SK-N-SH (cell line): ENCODE data around the gene RFX1.

ENCODE experiments used
- CHD2 ChIP-seq: fragments of 150-350 bp; IDR thresholded peaks from 2 replicates; pipeline ENCODE4 v1.6.1; 2018; ENCODE audit warnings: low read length; ENCODE audit not compliant: partially characterized antibody
- EP300 ChIP-seq, 2 experiments: IDR thresholded peaks; 2 replicates each; pipeline versions ENCODE4 v1.4.0 to v1.6.1; 2012; ENCODE audit warnings: borderline replicate concordance in 1 of 2, low read depth in 1 of 2, low read length in 1 of 2
- FOXJ3 ChIP-seq: sonication (generic); formaldehyde crosslinking; IDR thresholded peaks from 2 replicates; pipeline ENCODE4 v1.5.1; 2020; ENCODE audit warnings: mild to moderate bottlenecking, missing genetic modification reagents
- GABPA ChIP-seq: IDR thresholded peaks from 2 replicates; pipeline ENCODE4 v1.4.0; 2012; ENCODE audit warnings: low read depth, mild to moderate bottlenecking
- NFIC ChIP-seq: IDR thresholded peaks from 2 replicates; pipeline ENCODE4 v1.4.0; 2012; ENCODE audit warnings: borderline replicate concordance
- RAD21 ChIP-seq: IDR thresholded peaks from 2 replicates; pipeline ENCODE4 v1.6.1; 2012; ENCODE audit warnings: mild to moderate bottlenecking, low read length
- RCOR1 ChIP-seq: fragments of 150-350 bp; IDR thresholded peaks from 2 replicates; pipeline ENCODE4 v1.6.1; 2017; ENCODE audit warnings: antibody characterized with exemption, low read length
- RFX5 ChIP-seq: IDR thresholded peaks from 2 replicates; pipeline ENCODE4 v1.6.1; 2012; ENCODE audit warnings: mild to moderate bottlenecking, improper control_type of control experiment, low read length
- SIN3A ChIP-seq: IDR thresholded peaks from 2 replicates; pipeline ENCODE4 v1.6.1; 2012; ENCODE audit warnings: low read depth, mild to moderate bottlenecking, low read length, moderate library complexity, borderline replicate concordance
- USF2 ChIP-seq: fragments of 150-350 bp; IDR thresholded peaks from 2 replicates; pipeline ENCODE4 v1.6.1; 2017; ENCODE audit warnings: antibody characterized with exemption, low read length, low read depth, borderline replicate concordance
- YY1 ChIP-seq: IDR thresholded peaks from 2 replicates; pipeline ENCODE4 v1.4.0; 2012; ENCODE audit warnings: low read depth, mild to moderate bottlenecking
- TF ChIP-seq, protein P1 (sequence below): fragments of 200-600 bp; sonication (generic); IDR thresholded peaks from 2 replicates; pipeline ENCODE4 v1.6.1; 2017; ENCODE audit warnings: antibody characterized with exemption, mild to moderate bottlenecking, moderate library complexity

DNA sequence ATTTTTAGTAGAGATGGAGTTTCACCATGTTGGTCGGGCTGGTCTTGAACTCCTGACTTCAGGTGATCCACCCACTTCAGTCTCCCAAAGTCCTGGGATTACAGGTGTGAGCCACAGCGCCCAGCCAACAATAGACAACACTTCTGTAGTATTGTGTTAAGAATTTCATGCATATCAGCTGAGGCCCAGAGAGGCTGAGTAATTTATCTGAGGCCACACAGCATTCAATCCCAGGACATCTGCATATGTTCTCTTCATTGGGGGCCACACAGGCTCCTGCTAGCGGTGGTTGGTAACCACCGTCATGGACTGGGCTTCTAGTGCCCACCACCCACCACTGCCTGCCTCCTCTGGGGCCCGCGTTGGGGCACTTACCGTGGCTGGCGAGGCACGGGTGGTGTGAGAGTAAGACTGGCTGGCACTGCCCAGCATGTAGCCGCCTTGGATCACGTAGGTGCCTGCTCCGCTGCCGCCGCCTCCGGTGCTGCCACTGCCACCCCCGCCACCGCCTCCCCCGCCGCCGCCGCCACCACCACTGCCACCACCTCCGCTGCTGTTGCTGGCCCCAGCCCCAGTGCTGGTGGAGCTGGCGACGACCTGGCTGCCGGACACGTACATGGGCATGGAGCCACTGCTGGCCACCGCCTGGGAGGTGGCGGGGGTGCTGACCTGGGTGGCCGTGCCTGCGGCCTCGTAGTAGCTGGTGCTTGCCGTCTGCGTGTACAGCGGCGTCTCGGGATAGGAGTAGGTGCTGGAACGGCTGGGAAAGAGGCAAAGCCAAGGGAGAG lies 33.6 kb downstream of the RFX1 start:
- TF ChIP-seq RFX5: no peak
- no peak for TF ChIP-seq SIN3A
- no peak for TF ChIP-seq EP300 (IDR thresholded peaks at IDR 0.05; ENCODE audit: borderline replicate concordance in 1 of 2, low read depth in 1 of 2, low read length in 1 of 2)
- TF ChIP-seq NFIC: no peak
- no peak for TF ChIP-seq USF2
- no peak for TF ChIP-seq FOXJ3
- TF ChIP-seq, protein P1, sequence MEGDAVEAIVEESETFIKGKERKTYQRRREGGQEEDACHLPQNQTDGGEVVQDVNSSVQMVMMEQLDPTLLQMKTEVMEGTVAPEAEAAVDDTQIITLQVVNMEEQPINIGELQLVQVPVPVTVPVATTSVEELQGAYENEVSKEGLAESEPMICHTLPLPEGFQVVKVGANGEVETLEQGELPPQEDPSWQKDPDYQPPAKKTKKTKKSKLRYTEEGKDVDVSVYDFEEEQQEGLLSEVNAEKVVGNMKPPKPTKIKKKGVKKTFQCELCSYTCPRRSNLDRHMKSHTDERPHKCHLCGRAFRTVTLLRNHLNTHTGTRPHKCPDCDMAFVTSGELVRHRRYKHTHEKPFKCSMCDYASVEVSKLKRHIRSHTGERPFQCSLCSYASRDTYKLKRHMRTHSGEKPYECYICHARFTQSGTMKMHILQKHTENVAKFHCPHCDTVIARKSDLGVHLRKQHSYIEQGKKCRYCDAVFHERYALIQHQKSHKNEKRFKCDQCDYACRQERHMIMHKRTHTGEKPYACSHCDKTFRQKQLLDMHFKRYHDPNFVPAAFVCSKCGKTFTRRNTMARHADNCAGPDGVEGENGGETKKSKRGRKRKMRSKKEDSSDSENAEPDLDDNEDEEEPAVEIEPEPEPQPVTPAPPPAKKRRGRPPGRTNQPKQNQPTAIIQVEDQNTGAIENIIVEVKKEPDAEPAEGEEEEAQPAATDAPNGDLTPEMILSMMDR: no peak
- no peak for TF ChIP-seq YY1
- TF ChIP-seq CHD2: no peak
- TF ChIP-seq GABPA: no peak
- TF ChIP-seq RCOR1: no peak
- no peak for TF ChIP-seq RAD21
